Progenitor cell of endocrine pancreas (in vitro differentiated cells): Measurements from ENCODE around the gene TAGLN2. TPM values are rescaled to one million over a fixed set of nuclear protein-coding genes. Genes with fewer than 3 reads are reported as not detected.

ENCODE experiments used
- DNase-seq: peaks from one replicate; pipeline ENCODE4 v3.0.0; 2021; ENCODE audit warnings: low spot score; ENCODE audit not compliant: unreplicated experiment
- H3K27ac Mint-ChIP-seq: 2 replicates; pipeline ENCODE4 v1.8.0; 2021; ENCODE audit warnings: mild to moderate bottlenecking, moderate library complexity, mixed read lengths
- H3K27me3 Mint-ChIP-seq: 2 replicates; pipeline ENCODE4 v1.8.0; 2021; ENCODE audit warnings: mixed read lengths
- H3K36me3 Mint-ChIP-seq: 2 replicates; pipeline ENCODE4 v1.8.0; 2022; ENCODE audit warnings: mixed read lengths; ENCODE audit not compliant: insufficient read depth
- H3K4me1 Mint-ChIP-seq: 2 replicates; pipeline ENCODE4 v1.8.0; 2021; ENCODE audit warnings: low read depth, mixed read lengths
- H3K4me3 Mint-ChIP-seq: 2 replicates; pipeline ENCODE4 v1.8.0; 2021; ENCODE audit warnings: low read depth, mild to moderate bottlenecking, moderate library complexity, mixed read lengths
- H3K9me3 Mint-ChIP-seq: 2 replicates; pipeline ENCODE4 v1.8.0; 2021; ENCODE audit warnings: low read depth, mixed read lengths
- total RNA-seq: library from RNA; stranded (reverse); gene quantifications from 2 replicates; pipeline ENCODE4 v1.2.1, GENCODE V29; 2021
- TF ChIP-seq, protein P1 (sequence below): fragments of 200-600 bp; sonication (generic); IDR thresholded peaks from one replicate; pipeline ENCODE4 v1.5.0; 2021; ENCODE audit warnings: antibody characterized with exemption, mild to moderate bottlenecking; ENCODE audit not compliant: unreplicated experiment

Gene TAGLN2
- total RNA-seq, 1 donor from 2014 or later = 153 TPM

DNA sequence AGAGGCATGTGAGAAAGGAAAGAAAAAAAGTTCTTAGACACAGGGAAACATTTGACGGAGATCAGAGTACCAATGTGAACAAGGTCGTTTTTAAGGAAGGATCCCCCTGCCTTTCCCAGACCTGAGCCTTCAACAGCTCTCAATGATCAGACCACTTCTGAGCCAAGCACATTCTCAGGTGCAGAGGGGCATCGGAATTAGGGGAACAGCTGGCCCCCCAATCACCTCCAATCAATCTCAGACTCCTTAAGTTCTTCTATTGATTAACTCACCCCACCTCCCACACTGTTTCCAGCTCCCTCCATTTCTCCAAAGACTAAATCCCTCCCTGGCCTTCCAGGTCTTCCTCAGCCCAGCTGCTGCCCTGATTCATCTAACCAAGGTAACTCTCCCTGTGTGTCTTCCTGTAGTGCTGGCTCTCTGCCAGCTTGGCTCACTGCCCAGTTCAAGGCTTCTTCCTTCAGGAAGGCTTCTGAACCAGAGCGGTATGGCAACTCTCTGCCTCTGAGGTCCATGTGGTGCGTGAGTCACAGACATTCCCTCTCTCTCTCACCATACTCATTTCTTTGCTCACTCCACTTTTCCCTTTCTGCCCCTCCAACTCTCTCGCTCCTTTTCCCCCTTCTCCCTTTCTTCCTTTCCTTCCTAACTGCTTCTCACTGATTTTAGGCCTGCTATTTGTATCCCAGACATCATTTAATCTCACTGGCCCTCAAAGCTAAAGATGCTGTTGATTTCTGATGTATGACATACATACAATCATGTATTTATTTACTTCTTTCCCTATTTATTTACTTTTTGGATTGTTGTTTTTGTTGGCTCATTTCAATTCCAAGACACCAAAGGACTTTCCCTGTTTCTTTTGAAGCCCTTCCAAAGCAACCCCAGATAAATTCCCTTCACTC is 43.4 kb downstream of the TAGLN2 start:
- DNase-seq = no peak
- Mint-ChIP-seq H3K27ac (no peak overlapping the region), H3K9me3 (no peaks in the 10 kb centered on the region), H3K4me3 (no peak overlapping the region), H3K36me3 (no peaks in the 10 kb centered on the region), H3K27me3 (peaks cover 23% of the 10 kb centered on the region), H3K4me1 (no peaks in the 10 kb centered on the region)
- TF ChIP-seq, protein P1, sequence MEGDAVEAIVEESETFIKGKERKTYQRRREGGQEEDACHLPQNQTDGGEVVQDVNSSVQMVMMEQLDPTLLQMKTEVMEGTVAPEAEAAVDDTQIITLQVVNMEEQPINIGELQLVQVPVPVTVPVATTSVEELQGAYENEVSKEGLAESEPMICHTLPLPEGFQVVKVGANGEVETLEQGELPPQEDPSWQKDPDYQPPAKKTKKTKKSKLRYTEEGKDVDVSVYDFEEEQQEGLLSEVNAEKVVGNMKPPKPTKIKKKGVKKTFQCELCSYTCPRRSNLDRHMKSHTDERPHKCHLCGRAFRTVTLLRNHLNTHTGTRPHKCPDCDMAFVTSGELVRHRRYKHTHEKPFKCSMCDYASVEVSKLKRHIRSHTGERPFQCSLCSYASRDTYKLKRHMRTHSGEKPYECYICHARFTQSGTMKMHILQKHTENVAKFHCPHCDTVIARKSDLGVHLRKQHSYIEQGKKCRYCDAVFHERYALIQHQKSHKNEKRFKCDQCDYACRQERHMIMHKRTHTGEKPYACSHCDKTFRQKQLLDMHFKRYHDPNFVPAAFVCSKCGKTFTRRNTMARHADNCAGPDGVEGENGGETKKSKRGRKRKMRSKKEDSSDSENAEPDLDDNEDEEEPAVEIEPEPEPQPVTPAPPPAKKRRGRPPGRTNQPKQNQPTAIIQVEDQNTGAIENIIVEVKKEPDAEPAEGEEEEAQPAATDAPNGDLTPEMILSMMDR = no peak

DNA sequence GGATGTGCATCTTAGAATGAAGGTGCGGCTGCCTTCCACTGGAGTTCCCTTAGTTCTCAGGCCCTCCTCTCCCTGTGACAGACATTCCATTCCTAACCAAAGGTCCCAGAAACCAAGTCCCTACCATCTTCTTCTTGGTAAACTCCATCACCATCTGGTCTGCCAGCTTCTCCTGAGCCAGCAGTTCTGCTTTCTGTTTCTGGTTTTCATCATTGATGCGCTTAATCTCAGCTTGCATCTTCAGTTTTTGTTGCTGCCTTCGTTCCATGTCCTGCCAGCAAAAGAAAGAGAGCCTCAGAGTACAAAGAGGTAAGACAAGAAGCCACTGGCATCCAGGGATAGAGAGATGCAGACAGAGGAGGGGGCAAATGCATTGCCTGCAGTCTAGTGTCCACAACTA is 44.9 kb downstream of the TAGLN2 start:
- no peaks in the 10 kb centered on the region for H3K9me3 Mint-ChIP-seq
- H3K36me3 Mint-ChIP-seq = peaks cover 1% of the 10 kb centered on the region
- DNase-seq = no peak
- no peak overlapping the region for H3K27ac Mint-ChIP-seq
- TF ChIP-seq, protein P1 = no peak
- peaks cover 26% of the 10 kb centered on the region for H3K27me3 Mint-ChIP-seq
- H3K4me1 Mint-ChIP-seq = no peaks in the 10 kb centered on the region
- no peak overlapping the region for H3K4me3 Mint-ChIP-seq

DNA sequence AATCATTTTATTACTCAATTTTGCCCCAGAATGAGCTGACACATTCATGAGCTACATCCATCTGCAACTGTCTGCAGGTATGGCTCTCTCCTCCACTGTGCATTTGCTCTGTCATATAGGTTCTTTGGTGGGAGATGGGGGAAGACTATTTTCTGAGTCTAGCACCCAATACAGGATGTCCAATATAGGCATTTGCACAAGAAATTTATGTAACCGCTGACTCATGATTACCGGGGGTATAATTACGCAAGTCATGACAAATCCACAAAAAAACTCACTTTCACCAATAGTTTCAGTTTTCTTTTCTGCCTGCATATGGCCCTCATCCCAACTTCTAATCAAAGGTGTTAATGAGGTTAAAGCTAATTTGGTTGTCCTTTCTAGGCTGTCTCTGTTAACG is 45.3 kb downstream of the TAGLN2 start:
- Mint-ChIP-seq H3K27me3 (peaks cover 26% of the 10 kb centered on the region), H3K4me1 (no peaks in the 10 kb centered on the region), H3K27ac (no peak overlapping the region), H3K9me3 (no peaks in the 10 kb centered on the region), H3K4me3 (no peak overlapping the region), H3K36me3 (peaks cover 1% of the 10 kb centered on the region)
- DNase-seq = no peak
- TF ChIP-seq, protein P1 = no peak

DNA sequence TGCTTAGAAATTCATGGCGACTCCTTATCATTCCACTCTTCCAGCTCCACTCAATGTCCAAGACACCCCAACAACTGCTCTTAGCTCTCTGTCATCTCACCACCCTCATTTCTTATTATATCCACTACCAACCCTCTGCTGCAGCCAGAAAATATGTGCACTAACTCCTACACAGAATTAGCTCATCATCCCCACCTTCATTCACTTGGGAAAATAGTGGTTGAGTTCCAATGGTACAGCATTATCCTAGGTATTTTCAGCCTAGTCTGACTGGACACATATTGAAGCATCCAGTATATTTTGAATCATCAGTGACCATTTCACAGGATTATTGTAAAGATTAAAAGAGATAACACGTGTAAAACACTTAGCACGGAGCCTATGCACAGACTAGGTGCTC is 46.2 kb downstream of the TAGLN2 start:
- H3K9me3 Mint-ChIP-seq = no peaks in the 10 kb centered on the region
- H3K36me3 Mint-ChIP-seq = peaks cover 1% of the 10 kb centered on the region
- peaks cover 27% of the 10 kb centered on the region for H3K27me3 Mint-ChIP-seq
- H3K4me1 Mint-ChIP-seq = no peaks in the 10 kb centered on the region
- DNase-seq = no peak
- TF ChIP-seq, protein P1 = no peak
- H3K27ac Mint-ChIP-seq = no peak overlapping the region
- H3K4me3 Mint-ChIP-seq = no peak overlapping the region

DNA sequence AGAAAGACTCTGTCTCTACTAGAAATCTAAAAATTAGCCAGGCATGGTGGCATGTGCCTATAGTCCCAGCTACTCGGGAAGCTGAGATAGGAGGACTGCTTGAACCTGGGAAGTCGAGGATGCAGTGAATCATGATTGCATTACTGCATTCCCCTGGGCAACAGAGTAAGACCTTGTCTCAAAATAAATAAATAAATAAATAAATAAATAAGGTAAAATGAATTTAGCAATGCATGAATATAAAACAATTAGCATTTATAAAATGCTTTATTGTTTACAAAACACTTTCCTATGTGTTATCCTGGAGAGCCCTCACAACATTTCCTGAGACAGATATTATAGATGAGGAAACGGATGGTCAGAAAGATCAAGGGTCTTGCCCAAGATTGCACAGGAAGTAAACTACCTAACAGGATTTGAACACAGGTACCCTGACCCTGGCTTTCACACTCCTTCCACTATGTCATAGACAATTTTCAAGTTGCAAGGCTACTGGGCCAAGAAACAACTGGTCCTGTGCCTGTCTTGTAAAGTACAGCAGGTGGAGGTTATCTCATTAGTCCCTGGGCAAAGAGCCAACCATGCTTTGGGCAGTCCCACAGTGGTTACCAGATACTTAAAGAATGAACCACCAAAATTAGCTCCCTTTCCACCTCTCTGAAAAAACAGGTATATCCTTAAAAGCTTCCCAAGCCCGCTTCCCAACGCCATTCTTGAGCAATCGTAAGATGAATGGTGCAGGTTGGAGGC is 47.4 kb downstream of the TAGLN2 start:
- H3K27ac Mint-ChIP-seq = no peak overlapping the region
- no peaks in the 10 kb centered on the region for H3K4me1 Mint-ChIP-seq
- H3K4me3 Mint-ChIP-seq = no peak overlapping the region
- no peak for DNase-seq
- no peaks in the 10 kb centered on the region for H3K9me3 Mint-ChIP-seq
- TF ChIP-seq, protein P1 = no peak
- peaks cover 37% of the 10 kb centered on the region for H3K27me3 Mint-ChIP-seq
- peaks cover 1% of the 10 kb centered on the region for H3K36me3 Mint-ChIP-seq
